HepG2 (cell line): ENCODE measurements around the gene NRG2.

Source experiments
- FOXK2 ChIP-seq: fragments of 450-650 bp; IDR thresholded peaks from 2 replicates; pipeline ENCODE4 v1.6.1; 2016
- SMARCE1 ChIP-seq: fragments of 450-650 bp; IDR thresholded peaks from 2 replicates; pipeline ENCODE4 v1.6.1; 2017; ENCODE audit warnings: borderline replicate concordance
- TARDBP ChIP-seq: sonication (generic); formaldehyde crosslinking; IDR thresholded peaks from 2 replicates; pipeline ENCODE4 v1.8.0; 2022; ENCODE audit warnings: mild to moderate bottlenecking, missing genetic modification reagents
- ZNF296 ChIP-seq: sonication (generic); formaldehyde crosslinking; conservative IDR thresholded peaks from 2 replicates; pipeline ENCODE4 v1.5.0; 2020; ENCODE audit warnings: mild to moderate bottlenecking, missing genetic modification reagents
- ZSCAN12 ChIP-seq: sonication (generic); formaldehyde crosslinking; IDR thresholded peaks from 2 replicates; pipeline ENCODE4 v1.9.0; 2021; ENCODE audit warnings: mild to moderate bottlenecking, missing genetic modification reagents
- TF ChIP-seq, protein P1 (sequence below): sonication (generic); formaldehyde crosslinking; conservative IDR thresholded peaks from 2 replicates; pipeline ENCODE4 v1.4.0; 2020; ENCODE audit warnings: missing genetic modification reagents

DNA sequence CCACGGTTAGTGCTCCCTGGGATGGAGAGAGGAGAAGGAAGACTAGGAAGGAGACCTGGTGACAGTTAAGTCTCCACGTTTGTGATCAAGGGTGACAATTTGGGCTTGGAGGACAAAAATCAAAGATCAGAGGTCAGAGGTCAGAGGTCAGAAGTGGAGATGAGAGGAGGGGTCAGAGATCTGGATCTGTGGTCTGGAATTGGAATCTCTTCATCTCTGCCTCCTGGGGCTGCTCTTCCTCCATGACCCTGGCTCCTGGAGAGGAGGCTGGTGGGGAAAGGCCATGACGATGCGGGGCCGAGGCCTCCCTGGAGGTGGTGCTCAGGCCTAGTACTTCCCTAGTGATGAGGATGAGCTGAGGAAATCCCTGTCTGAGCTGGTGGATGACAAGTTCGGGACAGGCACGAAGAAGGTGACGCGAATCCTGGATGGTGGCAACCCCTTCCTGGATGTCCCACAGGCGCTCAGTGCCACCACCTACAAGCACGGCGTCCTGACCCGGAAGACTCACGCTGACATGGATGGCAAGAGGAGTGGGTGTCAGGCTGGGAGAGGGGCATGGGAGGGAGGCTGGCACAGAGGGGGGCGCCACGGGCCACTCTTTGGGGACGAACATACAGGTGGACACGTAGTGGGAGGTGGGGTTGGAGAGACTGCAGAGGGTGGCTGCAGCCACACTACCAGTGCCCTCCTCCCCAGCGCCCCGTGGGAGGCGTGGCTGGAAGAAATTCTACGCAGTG, 206.5 kb downstream of the NRG2 start:
- TF ChIP-seq ZSCAN12 (CRISPR knock-in tag) (no peak), TARDBP (CRISPR knock-in tag) (no peak), ZNF296 (CRISPR knock-in tag) (no peak), SMARCE1 (no peak), FOXK2 (no peak)
- TF ChIP-seq, protein P1, sequence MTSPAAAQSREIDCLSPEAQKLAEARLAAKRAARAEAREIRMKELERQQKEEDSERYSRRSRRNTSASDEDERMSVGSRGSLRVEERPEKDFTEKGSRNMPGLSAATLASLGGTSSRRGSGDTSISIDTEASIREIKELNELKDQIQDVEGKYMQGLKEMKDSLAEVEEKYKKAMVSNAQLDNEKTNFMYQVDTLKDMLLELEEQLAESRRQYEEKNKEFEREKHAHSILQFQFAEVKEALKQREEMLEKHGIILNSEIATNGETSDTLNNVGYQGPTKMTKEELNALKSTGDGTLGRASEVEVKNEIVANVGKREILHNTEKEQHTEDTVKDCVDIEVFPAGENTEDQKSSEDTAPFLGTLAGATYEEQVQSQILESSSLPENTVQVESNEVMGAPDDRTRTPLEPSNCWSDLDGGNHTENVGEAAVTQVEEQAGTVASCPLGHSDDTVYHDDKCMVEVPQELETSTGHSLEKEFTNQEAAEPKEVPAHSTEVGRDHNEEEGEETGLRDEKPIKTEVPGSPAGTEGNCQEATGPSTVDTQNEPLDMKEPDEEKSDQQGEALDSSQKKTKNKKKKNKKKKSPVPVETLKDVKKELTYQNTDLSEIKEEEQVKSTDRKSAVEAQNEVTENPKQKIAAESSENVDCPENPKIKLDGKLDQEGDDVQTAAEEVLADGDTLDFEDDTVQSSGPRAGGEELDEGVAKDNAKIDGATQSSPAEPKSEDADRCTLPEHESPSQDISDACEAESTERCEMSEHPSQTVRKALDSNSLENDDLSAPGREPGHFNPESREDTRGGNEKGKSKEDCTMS (CRISPR knock-in tag): no peak
